Vagina (tissue), 2 donors: ENCODE measurements around the gene PLCD4.

ENCODE experiments used
- CTCF ChIP-seq, 3 experiments: fragments of 450-650 bp in 2 of 3; fragments of 200-600 bp in 1 of 3; sonication (generic) in 1 of 3; IDR thresholded peaks; one replicate each; pipeline ENCODE4 v1.5.1; 2017 to 2019; ENCODE audit warnings: antibody characterized with exemption in 3 of 3, mild to moderate bottlenecking in 2 of 3, moderate library complexity in 2 of 3
- POLR2A ChIP-seq, 2 donors: fragments of 450-650 bp; IDR thresholded peaks; one replicate each; pipeline ENCODE4 v1.6.1; 2017; ENCODE audit warnings: antibody characterized with exemption in 2 of 2, mild to moderate bottlenecking in 2 of 2, moderate library complexity in 2 of 2

GRCh38 chr2:218626369-218626768 lies 18.7 kb downstream of the PLCD4 start:
- TF ChIP-seq POLR2A (IDR thresholded peaks at IDR 0.05) (no peak), CTCF (IDR thresholded peaks at IDR 0.05) (no peak)
